DOHH2 (cell line): ENCODE data around the gene IRF2BP2.

Source experiments
- EZH2phosphoT487 ChIP-seq: fragments of 200-600 bp; sonication (generic); IDR thresholded peaks from 2 replicates; pipeline ENCODE4 v1.6.1; 2017; ENCODE audit warnings: borderline replicate concordance, mild to moderate bottlenecking, antibody characterized with exemption, low read length, moderate library complexity, mixed read lengths
- TF ChIP-seq, protein P1 (sequence below): fragments of 200-600 bp; sonication (generic); IDR thresholded peaks from one replicate; pipeline ENCODE4 v1.5.1; 2014; ENCODE audit warnings: antibody characterized with exemption, mild to moderate bottlenecking, low read depth, low read length; ENCODE audit not compliant: poor library complexity, severe bottlenecking

DNA sequence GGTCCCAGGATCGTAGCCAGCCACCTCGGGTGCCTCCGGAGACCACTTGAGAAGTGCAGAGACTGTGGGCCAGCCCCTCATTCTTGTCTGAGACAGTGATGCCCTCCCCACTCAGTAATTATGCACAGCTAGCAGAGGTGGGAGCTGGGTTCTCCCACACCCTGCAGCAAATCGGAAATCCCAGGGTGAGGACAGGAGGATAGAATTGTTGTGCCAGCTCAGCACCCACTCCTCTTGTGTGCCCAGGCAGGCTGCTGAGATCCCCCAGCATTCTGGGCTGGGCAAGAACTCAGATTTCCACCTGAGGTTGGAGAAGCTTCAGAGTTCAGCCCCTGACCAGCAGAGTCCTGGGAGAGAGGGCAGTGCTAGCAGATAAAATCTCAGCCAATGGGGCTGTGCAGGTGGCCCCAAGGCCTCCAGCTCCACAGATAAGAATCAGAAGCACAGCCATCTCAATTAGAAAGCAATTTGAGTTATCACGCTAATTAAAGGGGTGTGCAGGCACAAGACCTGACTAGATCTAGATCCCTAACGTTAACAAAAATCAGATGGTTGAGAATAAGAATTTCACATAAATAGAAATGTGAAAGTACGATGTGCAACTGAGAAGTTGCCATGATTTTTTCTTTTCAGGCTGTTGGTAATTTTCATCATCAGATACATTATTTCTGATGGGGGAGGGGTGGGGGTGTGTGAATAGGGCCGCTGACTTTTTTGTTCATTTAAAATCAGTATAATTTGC, 45.5 kb upstream of the IRF2BP2 start:
- no peak for TF ChIP-seq EZH2phosphoT487
- TF ChIP-seq, protein P1, sequence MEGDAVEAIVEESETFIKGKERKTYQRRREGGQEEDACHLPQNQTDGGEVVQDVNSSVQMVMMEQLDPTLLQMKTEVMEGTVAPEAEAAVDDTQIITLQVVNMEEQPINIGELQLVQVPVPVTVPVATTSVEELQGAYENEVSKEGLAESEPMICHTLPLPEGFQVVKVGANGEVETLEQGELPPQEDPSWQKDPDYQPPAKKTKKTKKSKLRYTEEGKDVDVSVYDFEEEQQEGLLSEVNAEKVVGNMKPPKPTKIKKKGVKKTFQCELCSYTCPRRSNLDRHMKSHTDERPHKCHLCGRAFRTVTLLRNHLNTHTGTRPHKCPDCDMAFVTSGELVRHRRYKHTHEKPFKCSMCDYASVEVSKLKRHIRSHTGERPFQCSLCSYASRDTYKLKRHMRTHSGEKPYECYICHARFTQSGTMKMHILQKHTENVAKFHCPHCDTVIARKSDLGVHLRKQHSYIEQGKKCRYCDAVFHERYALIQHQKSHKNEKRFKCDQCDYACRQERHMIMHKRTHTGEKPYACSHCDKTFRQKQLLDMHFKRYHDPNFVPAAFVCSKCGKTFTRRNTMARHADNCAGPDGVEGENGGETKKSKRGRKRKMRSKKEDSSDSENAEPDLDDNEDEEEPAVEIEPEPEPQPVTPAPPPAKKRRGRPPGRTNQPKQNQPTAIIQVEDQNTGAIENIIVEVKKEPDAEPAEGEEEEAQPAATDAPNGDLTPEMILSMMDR: no peak
